ENCODE data around the gene AIFM1.
A peak's percentile ranks its signal among the peaks of the same experiment; 100 is the strongest.

Gene AIFM1

DNA sequence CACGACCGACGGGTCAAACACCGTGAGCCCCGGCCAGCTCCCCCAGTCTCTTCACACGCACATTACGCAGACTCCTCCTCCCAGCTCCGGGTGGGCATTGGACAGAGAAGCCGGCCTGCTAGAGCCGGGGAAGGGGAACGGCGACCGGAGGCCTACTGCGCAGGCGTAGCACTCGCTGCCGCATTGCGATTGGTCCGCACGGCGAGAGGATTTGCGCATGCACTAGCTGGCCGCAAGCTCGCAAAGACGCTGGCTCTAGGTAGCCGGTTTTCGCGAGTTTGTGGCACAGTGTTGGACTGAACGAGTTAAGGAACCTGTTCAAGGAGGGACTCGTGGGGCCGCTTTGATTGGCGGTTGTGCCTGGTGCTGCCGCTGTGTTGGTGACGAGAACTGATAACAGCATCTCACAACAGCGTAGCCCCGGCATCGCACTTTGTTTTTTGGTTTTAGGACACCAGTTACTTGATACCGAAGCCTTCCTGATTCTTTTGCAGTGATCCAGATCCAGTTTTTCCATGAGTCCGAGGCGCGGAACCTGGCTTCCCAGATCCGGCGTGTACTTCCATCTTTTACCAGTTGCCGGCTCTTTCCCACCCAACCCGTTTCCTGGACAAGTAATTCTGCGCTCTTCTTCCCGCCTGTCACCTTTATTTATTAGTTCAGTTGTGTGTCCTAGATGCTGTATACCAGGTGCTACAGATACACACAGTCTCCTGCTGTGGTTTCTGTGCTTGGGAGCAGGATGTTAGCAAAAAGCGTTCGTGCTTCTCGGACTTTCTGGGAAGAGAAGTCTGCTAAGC, at the start of gene AIFM1:
Gene AIFM1 (minus strand): TSS at position 139 of the 800 bp plus-strand sequence. CDS start 185 bp downstream, outside the sequence.
- peak; percentile 90 for DNase-seq

DNA sequence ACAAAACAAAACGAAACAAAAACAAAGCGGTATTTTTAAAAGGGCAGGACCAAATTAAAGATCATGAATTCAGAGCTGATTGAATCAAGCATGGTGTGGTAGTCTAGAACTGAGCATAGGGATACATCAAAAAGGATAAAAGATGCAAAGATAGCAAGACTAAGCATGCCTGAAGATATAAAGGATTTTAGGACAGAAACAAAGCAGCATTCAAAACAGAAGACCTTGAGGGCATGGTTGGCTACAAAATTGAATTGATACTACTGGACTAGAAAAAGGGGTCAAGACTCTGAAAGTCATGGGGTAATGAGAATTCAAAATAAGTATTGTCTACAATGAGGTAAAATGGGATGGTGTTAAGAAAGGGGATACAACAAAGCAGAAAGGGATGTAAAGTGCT, 47.7 kb upstream of the AIFM1 start:
- DNase-seq, result no peak

DNA sequence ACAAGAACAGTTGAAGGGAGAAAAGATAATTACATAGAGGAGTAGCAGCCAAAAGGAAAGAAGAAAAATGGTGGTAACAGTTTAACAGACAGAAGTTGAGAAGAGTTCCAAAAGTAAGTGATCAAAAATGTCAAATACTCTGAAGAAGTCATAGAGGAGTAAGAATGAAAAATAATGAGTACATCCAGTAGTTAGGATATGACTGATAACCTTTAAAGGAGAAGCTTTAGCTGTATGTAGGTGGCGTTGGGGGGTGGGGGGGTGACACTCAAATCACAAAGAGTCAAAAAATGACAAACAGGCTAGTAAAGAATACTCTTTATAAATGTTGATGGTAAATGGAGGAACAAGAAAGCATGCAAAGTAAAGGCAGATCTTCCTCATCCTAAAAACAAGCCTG, 46.7 kb upstream of the AIFM1 start:
- DNase-seq, result no peak

DNA sequence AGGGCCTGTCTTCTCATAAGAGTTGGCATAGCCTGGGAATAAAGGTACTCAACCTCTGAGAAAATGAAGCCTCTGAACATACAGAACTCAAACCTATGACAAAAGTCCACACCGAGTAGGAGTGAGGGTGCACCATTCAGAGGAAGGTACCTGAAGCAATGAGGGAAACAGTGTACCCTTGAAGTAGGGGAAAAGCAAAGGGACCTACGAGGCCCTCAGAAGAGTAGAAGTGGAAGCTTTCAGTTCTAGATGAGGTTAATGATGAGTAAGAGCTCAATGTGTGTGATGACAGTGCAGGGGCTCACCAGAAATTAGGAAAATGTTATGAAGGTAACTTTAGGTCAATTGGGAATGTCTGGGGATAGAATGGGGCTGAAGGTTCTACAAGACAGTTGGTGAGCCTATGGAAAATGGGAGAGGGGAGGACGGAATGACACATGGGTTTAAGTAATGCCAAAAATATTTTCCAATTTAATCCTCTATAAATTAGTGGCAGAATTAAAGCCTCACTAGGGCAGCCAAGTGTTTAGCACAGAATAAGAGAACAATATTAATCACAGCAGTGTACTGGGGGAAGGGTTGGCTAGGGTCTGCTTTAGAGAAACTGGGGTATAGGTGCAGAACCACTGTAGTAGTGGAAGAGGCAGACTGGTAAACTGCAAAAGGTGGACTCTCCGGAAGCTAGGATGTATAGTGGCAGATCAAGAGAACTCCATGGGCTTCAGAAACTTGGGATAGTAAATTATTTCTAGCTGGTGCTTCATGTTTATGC, 46.0 kb upstream of the AIFM1 start:
- no peak for DNase-seq

DNA sequence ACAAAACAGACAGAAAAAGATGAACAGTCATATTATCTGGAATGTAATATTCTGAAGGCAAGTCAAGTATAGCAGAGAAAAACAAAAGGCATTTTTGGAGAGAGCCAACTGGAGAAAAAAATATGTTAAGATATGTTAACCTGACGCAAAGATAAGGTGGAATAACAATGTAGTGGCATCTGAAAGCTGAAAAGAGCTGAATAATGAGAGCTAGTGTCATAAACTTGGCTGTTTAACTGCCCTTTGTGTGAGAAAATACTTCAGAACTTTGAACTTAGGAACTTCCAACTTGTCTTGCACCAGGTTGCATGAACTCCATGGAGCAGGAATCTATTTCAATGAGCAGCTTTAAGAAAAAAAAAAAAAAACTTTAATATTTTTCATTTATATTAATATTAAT, 39.0 kb upstream of the AIFM1 start:
- no peak for DNase-seq

DNA sequence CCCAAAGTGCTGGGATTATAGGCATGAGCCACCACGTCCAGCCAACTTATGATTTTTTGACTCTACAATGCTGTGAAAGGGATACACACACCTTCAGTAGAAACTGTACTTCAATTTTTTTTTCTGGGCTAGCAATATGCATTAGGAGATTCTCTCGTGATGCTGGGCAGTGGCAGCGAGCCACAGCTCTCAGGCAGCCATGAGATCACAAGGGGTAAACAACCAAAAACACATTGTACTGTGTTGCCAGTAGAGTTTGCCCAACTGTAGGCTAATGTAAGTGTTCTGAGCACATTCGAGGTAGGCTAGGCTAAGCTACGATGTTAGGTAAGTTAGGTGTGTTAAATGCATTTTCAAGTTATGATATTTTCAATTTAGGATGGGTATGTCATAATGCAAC, 31.8 kb upstream of the AIFM1 start:
- no peak for DNase-seq

DNA sequence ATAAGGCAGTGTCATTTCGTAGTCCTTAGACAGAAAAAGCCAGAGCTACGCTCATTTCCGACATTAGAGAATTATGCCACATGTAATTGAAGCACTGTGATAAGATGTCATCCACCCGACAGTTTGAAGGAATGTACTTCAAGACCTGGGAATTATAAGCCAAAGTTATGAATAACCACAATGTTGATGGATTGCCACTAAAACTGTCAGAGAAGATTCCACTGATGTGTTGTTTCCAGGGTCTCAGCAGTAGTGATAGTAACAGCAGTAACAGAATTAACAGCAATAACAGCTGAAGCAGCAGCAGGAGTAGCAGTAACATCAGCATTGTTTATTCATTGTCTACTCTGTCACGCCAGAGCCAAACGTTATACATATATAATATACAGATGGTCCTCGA, 30.8 kb upstream of the AIFM1 start:
- no peak for DNase-seq

DNA sequence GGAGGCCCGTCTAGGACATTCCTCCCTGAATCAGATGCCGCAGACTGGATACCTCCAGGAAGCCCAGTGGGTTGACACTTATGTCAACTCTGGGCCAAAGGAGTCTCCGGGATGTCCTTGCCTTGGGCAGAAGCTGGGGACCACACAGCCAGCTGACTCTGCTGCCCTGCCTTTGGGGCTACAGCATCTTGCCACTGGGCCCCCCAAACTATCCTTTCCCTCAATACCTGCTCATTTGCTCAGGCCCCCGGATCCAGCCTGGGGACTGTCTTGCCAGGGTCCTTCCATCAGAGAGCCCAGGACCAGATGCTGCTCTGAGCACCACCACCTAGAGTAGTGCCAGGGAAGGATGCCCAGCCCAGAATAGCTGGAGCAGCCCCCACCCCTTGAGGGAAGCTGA, 25.2 kb upstream of the AIFM1 start:
- DNase-seq, result no peak

DNA sequence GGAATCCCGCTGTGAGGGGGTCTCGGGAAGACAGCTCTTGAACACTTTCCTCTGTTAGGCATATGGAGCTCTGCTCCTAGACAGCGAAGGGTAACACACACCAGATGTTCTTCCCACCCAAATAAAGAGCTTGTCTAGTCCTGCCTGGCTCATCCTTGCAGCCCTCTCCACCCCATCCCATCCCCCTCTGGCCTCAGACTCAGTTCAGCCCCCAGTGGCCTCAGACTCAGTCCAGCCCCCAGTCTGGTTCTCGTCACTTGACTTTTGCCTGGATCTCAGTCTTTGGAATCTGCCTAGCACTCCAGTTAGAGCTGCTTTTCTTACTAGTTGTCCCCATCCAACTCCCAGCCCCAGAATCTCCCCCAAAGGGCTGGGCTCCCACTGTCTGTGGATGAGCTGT, 21.0 kb upstream of the AIFM1 start:
- DNase-seq, result no peak

DNA sequence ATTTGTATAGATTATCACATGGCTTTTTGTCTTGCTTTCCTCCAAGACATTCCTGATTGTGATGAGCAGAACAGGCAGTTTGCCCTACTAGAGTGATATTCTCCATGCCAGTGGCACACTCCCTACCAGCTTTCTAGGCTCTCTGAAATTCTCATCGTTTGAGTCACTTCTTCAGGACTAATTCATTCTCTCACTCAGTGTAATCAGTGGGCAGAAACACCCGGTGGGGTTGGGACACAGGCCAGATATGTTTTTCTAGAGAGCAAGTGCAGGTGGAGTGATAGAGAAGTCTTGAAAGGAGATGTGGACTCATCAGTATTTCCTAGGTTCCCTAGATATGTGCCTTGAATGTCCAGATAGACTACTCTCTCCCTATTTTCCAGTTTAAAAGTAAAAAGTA, 19.2 kb upstream of the AIFM1 start:
- DNase-seq, result no peak

DNA sequence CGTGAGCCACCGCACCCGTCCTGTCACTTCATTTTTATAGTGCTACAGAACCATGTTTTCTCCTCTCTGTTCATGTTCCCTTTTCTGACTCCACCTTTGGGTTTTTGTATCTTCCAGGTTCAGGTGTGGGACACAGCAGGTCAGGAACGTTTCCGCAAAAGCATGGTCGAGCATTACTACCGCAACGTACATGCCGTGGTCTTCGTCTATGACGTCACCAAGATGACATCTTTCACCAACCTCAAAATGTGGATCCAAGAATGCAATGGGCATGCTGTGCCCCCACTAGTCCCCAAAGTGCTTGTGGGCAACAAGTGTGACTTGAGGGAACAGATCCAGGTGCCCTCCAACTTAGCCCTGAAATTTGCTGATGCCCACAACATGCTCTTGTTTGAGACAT, 18.5 kb upstream of the AIFM1 start:
- no peak for DNase-seq

DNA sequence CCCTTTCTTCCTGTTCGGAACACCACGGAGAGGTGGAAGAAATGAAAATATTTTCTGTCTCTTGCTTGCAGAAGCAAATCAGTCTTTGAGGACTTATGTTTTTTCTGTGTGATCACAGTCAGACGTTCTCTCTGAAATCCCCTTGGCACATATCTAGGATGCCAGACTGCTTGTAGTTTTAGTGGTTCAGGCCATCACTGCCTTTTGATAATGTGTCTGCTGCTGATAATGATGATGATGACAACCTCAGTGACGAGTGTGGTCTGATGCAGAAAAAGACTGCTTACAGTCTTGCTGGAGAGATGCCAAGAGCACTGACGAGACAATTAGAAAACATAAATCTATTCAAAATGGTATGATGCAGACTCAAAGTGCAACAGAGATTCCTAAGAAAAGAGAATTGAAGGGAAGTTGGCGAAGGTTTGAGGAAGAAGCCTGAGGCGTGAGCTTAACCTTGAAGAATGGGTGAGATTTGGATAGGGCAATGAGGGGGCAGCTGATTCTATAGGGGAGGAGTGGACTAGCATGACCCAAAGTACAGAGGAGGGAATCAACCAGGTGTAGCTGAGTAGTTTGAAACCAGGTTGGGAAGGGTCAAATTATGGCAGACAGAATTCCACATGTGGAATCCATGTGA, 14.1 kb upstream of the AIFM1 start:
- no peak for DNase-seq

DNA sequence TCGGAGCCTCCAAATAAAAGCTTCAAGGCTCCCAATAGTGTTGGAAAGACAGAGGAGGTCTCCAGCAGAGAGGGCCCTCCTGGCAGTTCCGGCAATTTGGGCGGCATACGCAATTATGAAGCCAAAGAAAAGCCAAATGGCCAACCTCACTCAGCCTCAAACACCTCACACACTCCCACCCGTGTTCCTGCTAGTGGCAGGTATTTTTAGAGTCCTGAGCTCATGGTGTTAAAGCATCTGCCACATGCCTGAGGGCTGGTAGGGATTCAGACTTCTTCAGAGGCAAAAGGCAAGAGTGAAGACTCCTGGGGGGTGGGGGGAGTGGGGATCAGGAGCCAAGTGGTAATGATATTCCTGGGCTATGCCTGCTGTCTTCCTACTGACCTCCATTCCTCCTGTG, 13.5 kb upstream of the AIFM1 start:
- no peak for DNase-seq

DNA sequence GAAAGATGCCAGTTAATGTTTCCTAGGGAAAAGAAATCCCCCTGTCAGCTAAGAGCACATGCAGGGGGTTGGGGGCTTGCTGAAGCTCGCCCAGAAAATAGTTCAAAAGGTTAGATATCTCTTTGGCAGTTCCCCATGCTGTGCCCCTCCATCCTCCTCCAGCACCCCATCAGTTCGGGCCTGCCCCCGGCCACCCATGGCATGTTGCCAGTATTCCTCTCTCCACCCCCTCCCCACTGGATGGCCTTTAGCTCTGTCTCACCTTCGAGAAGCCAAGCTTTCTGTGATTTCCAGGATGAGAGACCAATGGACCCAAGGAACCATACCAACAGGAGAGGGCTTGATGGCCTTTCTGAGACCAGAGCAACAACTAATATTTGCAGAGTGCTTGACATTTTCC, 11.3 kb upstream of the AIFM1 start:
- DNase-seq, result no peak

DNA sequence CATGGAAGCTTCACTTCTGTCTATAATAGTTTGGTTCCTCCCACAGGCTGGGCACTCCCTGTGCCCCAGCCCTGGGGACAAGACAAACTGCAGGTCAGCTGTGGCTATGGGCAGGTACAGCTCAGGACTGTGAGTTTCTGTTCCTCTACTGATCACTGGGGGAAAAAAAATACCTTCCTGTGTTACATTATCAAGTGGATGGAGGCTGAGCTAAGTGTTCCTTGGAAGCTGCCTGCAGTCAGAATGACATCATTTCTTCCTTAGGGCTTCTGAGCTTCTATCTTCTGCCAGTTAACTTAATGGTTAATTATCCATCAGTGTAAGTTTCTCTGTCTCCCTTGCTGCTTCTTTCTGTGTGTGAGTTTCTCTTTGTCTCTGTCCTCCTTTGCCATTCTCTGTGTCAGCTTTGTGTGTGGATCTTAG, 10.7 kb upstream of the AIFM1 start:
- DNase-seq, result peak; percentile 20

DNA sequence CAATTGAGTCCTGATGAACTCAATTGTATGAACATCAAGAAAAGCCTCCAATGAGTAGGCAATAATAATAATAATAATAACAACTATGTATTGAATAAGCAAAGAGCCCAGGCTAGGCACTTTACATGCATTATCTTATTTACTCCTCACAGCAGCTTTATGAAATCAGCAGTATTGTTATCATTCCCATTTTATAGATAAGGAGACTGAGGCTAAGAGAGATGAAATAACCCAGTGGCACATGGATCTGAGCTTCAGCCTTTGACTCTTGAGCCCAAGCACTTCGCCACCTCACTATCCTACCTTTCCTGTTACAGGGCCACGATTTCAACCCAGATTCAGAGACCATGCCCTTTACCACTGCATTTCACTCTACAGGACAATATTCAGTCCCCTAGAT, 9.3 kb upstream of the AIFM1 start:
- no peak for DNase-seq

DNA sequence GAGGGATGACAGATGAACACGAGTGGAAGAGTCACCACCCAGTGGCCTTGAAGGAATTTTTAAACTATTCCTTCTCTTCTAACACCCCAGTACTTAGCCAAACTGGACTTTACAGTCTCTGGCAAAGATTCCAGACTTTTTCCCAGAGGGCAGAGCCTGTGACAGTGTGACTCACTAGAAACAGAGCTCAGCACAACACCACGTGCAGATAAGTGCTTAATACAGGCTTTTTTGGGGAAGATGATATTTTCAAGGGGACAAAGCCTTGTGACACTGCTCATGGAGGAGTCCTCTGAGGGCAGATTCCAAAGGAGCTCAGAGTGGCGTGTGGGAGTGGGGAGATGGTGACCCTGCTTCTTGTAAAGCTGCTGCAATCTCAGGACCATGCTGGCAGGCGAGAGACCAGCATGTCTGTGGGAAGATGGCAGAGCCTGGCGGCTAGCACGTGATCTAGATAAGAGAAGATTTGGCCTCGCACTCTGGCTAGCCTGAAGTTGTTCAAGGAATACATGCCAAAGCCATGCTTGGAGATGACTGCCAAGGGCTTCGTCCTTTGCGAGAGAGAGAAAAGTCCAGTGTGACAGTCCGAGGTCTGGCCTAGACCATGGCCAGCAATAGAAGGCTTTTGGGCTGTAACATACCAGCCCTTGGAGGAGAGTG, 8.5 kb upstream of the AIFM1 start:
- DNase-seq, result peak; percentile 63

DNA sequence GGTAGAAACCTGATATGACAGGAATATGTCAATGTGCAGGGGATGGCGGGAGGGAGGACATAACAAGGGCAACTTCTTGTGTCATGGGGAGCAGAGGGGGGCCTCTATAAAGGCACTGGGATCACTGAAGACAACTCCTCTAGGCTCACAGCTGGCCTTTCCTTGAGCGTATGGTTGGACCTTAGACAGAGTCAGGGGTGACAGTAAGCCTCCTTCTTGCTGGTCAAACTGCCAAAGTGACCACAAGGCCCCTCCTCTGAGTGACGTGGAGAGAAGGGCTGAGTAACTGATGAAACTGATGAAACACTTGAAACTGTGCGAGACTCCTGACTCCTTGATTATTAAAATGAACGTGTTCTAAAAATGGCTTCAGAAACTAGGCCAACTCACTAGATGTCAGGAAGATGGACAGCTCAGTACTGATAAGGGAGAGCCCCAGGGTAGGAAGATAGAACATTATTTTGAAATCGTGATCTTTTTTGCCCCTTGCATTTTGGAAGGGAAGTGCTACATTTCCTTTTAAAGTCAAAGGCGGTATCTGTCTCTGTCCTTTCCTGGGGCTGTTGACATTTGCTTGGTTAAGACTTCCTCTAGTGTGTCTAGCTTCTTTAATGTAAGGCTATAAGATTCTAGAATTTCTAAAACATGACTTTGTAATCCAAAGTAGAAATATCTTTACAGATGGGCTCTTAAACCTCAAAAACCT, 7.7 kb upstream of the AIFM1 start:
- DNase-seq, result peak; percentile 88

DNA sequence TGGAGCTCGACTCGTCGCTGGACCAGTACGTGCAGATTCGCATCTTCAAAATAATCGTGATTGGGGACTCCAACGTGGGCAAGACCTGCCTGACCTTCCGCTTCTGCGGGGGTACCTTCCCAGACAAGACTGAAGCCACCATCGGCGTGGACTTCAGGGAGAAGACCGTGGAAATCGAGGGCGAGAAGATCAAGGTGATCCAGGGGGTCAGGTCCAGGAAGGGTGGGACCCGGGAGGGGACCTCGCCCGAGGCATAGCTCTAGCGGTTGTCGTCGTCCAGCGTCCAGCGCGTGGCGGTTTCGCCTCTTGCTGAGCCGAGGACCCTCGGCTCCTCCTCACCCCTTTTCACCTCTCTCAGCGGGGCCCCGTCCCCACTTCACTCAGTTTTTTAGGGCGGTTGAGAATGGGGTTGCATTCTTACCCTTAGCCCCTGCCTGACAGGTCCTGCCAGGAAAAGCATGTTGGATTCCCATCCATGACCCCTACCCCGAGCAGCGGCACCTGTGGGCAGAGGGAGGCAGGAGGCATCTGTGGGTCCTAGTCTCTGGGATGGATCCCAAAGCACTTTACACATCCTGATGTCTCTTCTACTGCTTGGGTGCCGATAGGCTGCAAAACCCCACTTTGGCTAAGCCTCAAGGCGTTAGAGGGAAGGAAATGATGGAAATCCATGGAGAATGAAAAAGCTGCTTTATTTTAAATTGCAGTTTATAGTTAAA, 6.6 kb upstream of the AIFM1 start:
- DNase-seq, result no peak

DNA sequence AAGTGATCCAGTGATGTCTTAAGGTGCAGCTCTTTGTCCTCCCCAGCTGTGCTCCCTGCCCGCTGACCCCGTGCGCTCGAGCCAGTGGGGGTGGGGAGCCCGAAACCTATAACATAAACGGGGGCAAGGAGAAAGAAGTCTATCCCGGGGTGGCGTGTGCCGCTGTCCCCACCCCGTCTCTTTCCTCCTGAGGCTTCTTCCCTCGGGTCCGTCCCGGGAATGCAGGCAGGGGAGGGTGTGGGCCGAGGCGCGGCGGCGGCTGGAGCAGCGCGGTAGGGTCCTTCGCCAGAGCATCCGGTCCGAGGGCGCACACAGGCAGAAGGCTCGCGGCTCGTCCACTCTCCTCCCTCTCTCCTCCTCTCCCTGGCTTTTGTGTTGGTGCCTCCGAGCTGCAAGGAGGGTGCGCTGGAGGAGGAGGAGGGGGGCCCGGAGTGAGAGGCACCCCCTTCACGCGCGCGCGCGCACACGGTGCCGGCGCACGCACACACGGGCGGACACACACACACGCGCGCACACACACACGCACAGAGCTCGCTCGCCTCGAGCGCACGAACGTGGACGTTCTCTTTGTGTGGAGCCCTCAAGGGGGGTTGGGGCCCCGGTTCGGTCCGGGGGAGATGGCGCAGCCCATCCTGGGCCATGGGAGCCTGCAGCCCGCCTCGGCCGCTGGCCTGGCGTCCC, 5.9 kb upstream of the AIFM1 start, which contains the start of gene RAB33A:
Gene RAB33A (plus strand): TSS at position 517 of the 681 bp plus-strand sequence. CDS start 101 bp downstream, at position 618.
- DNase-seq, result no peak

DNA sequence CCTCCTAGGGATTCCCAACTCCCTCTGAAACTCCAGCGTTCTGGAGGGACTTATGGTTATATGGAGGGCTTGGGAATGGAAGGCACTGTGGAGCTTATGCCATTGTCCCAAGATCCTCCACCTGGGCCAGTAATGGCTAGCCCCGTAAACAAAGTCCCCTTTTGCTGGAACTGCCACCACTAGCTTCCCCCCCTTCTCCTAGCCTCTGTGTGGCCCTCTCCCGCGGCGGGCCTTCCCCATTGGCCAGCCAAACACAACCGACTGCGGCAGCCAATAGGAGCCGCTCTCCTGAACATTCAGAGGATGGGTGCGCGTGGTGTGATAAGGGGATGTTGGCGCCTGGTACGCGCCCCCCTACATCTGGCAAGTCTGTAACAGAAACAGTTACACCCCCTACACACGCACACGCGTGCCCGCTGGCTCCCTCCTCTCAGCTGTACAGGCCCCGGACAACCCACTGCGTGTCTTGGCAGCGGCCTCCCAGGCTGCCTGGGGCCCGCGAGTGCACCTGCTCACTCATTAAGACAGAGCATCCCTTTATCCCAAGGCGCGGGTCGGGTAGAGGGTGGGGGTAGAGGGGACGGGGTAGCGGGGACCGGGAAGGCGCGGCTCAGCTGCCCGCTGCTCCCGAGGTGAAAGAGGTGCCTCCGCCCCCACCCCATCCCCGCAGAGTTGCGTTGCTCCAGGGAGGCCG, 5.3 kb upstream of the AIFM1 start:
- peak; percentile 41 for DNase-seq
